ENCODE data around the gene METTL22.

DNA sequence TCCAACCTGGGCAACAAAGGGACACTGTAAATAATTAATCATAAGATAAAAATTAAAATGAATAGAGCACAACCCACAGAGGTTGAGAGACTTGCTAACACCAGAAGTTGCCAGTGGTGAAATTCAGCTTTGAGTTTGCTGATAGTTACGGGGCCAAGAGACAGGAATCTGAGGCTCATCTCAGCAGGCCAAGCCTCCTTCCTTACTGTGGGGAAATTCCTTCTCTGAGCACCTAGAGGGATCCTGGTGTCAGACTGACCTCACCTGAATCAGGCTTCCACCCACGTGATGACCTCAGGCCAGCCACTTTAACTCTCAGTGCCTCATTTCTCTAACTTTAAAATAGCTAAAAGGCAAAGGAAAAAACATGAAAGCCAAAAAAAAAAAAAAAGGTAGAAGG is 57.7 kb downstream of the METTL22 start:
- no peak for TF ChIP-seq EZH2 (IDR thresholded peaks at IDR 0.05; ENCODE audit: borderline replicate concordance, insufficient read depth, low read length, poor library complexity, severe bottlenecking)
- TF ChIP-seq, protein P1, sequence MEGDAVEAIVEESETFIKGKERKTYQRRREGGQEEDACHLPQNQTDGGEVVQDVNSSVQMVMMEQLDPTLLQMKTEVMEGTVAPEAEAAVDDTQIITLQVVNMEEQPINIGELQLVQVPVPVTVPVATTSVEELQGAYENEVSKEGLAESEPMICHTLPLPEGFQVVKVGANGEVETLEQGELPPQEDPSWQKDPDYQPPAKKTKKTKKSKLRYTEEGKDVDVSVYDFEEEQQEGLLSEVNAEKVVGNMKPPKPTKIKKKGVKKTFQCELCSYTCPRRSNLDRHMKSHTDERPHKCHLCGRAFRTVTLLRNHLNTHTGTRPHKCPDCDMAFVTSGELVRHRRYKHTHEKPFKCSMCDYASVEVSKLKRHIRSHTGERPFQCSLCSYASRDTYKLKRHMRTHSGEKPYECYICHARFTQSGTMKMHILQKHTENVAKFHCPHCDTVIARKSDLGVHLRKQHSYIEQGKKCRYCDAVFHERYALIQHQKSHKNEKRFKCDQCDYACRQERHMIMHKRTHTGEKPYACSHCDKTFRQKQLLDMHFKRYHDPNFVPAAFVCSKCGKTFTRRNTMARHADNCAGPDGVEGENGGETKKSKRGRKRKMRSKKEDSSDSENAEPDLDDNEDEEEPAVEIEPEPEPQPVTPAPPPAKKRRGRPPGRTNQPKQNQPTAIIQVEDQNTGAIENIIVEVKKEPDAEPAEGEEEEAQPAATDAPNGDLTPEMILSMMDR (IDR thresholded peaks at IDR 0.05; ENCODE audit: poor library complexity, severe bottlenecking), result no peak
- TF ChIP-seq POLR2AphosphoS5 (IDR thresholded peaks at IDR 0.05), result no peak
